ENCODE measurements around the gene TMIGD2.
A peak's percentile ranks its signal among the peaks of the same experiment; 100 is the strongest.
"Not testable (repeated sequence)": the region's sequence is repeated elsewhere in the genome, so short reads cannot be mapped to it uniquely, and the experiment has no call there.

The TMIGD2 gene

GRCh38 chr19:4302243-4302640 lies at the start of gene TMIGD2:
TMIGD2 (minus strand) TSS chr19:4302389; CDS start chr19:4302385, 4 bp downstream.
- no peak for DNase-seq (ENCODE audit: low read depth in 2 of 3, low spot score in 1 of 3)

GRCh38 chr19:4350726-4351125 lies 48.5 kb upstream of the TMIGD2 start:
- no peak for DNase-seq (ENCODE audit: low read depth in 2 of 3, low spot score in 1 of 3)

GRCh38 chr19:4350111-4350510 lies 47.9 kb upstream of the TMIGD2 start:
- no peak for DNase-seq (ENCODE audit: low read depth in 2 of 3, low spot score in 1 of 3)

GRCh38 chr19:4349225-4349624 lies 47.0 kb upstream of the TMIGD2 start:
- not testable (repeated sequence) for DNase-seq (ENCODE audit: low read depth in 2 of 3, low spot score in 1 of 3)

- no peak for DNase-seq (ENCODE audit: low read depth in 2 of 3, low spot score in 1 of 3)
Measured at GRCh38 chr19:4347521-4347920, 45.3 kb upstream of the TMIGD2 start.

- DNase-seq (ENCODE audit: low read depth in 2 of 3, low spot score in 1 of 3): no peak
Measured at GRCh38 chr19:4346020-4346383, 43.8 kb upstream of the TMIGD2 start.

- no peak for DNase-seq (ENCODE audit: low read depth in 2 of 3, low spot score in 1 of 3)
Measured at GRCh38 chr19:4345342-4346019, 43.3 kb upstream of the TMIGD2 start.

GRCh38 chr19:4343370-4344307 lies 41.5 kb upstream of the TMIGD2 start, which contains the start of gene MPND:
MPND (plus strand) TSS chr19:4343562; CDS start chr19:4343594, 32 bp downstream.
- peak; percentile 79 to 93 (median 88) for DNase-seq (ENCODE audit: low read depth in 2 of 3, low spot score in 1 of 3)

GRCh38 chr19:4342615-4343369 lies 40.6 kb upstream of the TMIGD2 start:
- DNase-seq (ENCODE audit: low read depth in 2 of 3, low spot score in 1 of 3): peak; percentile 89 to 91 (median 90)

GRCh38 chr19:4342314-4342614 lies 40.1 kb upstream of the TMIGD2 start:
- no peak for DNase-seq (ENCODE audit: low read depth in 2 of 3, low spot score in 1 of 3)

GRCh38 chr19:4338441-4339355 lies 36.5 kb upstream of the TMIGD2 start, which contains the start of gene STAP2:
STAP2 (minus strand) TSS chr19:4338827; CDS start chr19:4338753, 74 bp downstream.
- DNase-seq (ENCODE audit: low read depth in 2 of 3, low spot score in 1 of 3): no peak

- no peak for DNase-seq (ENCODE audit: low read depth in 2 of 3, low spot score in 1 of 3)
Measured at GRCh38 chr19:4337906-4338440, 35.8 kb upstream of the TMIGD2 start.

- DNase-seq (ENCODE audit: low read depth in 2 of 3, low spot score in 1 of 3): no peak
Measured at GRCh38 chr19:4334929-4335570, 32.9 kb upstream of the TMIGD2 start.

GRCh38 chr19:4329858-4330257 lies 27.7 kb upstream of the TMIGD2 start:
- no peak for DNase-seq (ENCODE audit: low read depth in 2 of 3, low spot score in 1 of 3)

GRCh38 chr19:4328991-4329681 lies 26.9 kb upstream of the TMIGD2 start:
- peak; percentile 16 to 54 (median 54) for DNase-seq (ENCODE audit: low read depth in 2 of 3, low spot score in 1 of 3)

GRCh38 chr19:4328243-4328990 lies 26.2 kb upstream of the TMIGD2 start:
- peak; percentile 89 to 99 (median 96) for DNase-seq (ENCODE audit: low read depth in 2 of 3, low spot score in 1 of 3)

GRCh38 chr19:4327877-4328242 lies 25.7 kb upstream of the TMIGD2 start:
- no peak for DNase-seq (ENCODE audit: low read depth in 2 of 3, low spot score in 1 of 3)

- DNase-seq (ENCODE audit: low read depth in 2 of 3, low spot score in 1 of 3): peak; percentile 59 to 86 (median 80)
Measured at GRCh38 chr19:4327252-4327876, 25.2 kb upstream of the TMIGD2 start.
